Activated gamma-delta T cell treated with Interleukin-2 at 50 U/mL for 16 hours (primary cell): ENCODE measurements around the gene APOBEC4.
"Not testable (repeated sequence)": the region's sequence is repeated elsewhere in the genome, so short reads cannot be mapped to it uniquely, and the experiment has no call there.

ENCODE experiments used
- DNase-seq: peaks from one replicate; pipeline ENCODE4 v3.0.0-alpha.2; 2020

The APOBEC4 gene

GRCh38 chr1:183633676-183634343, 19.3 kb downstream of the APOBEC4 start:
- no peak for DNase-seq

- DNase-seq = no peak
Observed at GRCh38 chr1:183632964-183633363, 20.2 kb downstream of the APOBEC4 start.

GRCh38 chr1:183632114-183632513, 21.0 kb downstream of the APOBEC4 start:
- DNase-seq = no peak

- DNase-seq = no peak
Observed at GRCh38 chr1:183630748-183631147, 22.4 kb downstream of the APOBEC4 start.

GRCh38 chr1:183628537-183628936, 24.6 kb downstream of the APOBEC4 start:
- no peak for DNase-seq

GRCh38 chr1:183626236-183626635, 26.9 kb downstream of the APOBEC4 start:
- DNase-seq = not testable (repeated sequence)

GRCh38 chr1:183622884-183623785, 30.0 kb downstream of the APOBEC4 start:
- DNase-seq = peak; percentile 28

GRCh38 chr1:183622013-183622412, 31.1 kb downstream of the APOBEC4 start:
- no peak for DNase-seq

- DNase-seq = no peak
Observed at GRCh38 chr1:183620311-183620710, 32.8 kb downstream of the APOBEC4 start.

GRCh38 chr1:183619781-183620180, 33.3 kb downstream of the APOBEC4 start:
- DNase-seq = no peak

- DNase-seq = not testable (repeated sequence)
Observed at GRCh38 chr1:183618202-183618601, 34.9 kb downstream of the APOBEC4 start.

GRCh38 chr1:183612975-183613374, 40.1 kb downstream of the APOBEC4 start:
- DNase-seq = not testable (repeated sequence)

GRCh38 chr1:183612407-183612806, 40.7 kb downstream of the APOBEC4 start:
- no peak for DNase-seq

GRCh38 chr1:183611021-183611420, 42.1 kb downstream of the APOBEC4 start:
- no peak for DNase-seq

GRCh38 chr1:183609759-183610452, 43.2 kb downstream of the APOBEC4 start:
- no peak for DNase-seq

- DNase-seq = no peak
Observed at GRCh38 chr1:183609313-183609712, 43.8 kb downstream of the APOBEC4 start.

- DNase-seq = no peak
Observed at GRCh38 chr1:183607322-183607980, 45.7 kb downstream of the APOBEC4 start.

- DNase-seq = no peak
Observed at GRCh38 chr1:183605904-183606303, 47.2 kb downstream of the APOBEC4 start.

- DNase-seq = no peak
Observed at GRCh38 chr1:183604815-183605214, 48.3 kb downstream of the APOBEC4 start.

- DNase-seq = no peak
Observed at GRCh38 chr1:183604038-183604808, 48.9 kb downstream of the APOBEC4 start.

- no peak for DNase-seq
Observed at GRCh38 chr1:183602510-183602909, 50.6 kb downstream of the APOBEC4 start.

- DNase-seq = no peak
Observed at GRCh38 chr1:183600634-183601033, 52.5 kb downstream of the APOBEC4 start.
